ENCODE results near the gene PLBD2. TPM values are rescaled to one million over a fixed set of nuclear protein-coding genes. Genes with fewer than 3 reads are reported as not detected.

The PLBD2 gene
- total and polyA plus RNA-seq, 10 of the 15 experiments (the other 5 are each of a cell fraction or from before 2014, with no cell fraction given) = 1.4 to 16.6 (median 5.9) TPM

DNA sequence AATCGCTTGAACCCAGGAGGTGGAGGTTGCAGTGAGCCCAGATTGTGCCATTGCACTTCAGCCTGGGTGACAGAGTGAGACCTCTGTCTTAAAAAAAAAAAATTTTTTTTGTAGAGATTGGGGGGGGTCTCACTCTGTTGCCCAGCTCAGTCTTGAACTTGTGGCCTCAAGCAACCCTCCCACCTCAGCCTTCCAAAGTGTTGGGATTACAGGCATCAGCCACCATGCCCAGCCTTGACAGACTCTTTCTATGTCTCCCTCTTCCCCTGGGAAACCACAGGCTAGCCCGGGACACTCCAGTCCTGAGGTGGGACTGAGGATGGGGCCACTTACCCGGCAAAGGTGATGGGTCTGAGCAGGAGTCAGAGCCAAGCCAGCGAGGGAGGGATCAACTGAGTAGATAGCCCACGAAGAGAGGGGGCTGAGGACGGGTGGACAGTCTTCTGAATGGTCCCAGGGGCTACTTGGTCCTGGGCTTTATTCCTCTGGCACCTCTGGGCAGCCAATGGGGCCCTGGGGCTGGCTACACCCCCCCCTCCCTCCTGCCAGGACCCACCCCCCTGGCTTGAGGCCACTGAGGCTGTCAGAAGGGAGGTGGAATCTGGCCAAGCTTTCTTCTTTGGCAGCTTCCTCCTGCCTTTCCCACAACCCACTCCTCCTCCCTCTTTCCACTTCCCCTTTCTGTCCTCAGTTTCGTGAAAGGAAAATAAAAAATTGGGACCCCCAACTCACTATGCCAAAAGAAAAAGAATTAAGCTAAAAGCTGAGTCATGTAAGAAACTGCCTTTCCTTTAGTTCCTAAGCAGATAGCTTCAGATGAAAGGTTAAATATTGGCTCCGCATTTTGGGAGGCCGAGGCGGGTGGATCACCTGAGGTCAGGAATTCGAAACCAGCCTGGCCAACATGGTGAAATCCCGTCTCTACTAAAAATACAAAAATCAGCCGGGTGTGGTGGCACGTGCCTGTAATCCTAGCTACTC, 45.3 kb downstream of the PLBD2 start, which contains the start of gene SDS:
Gene SDS (minus strand): TSS at position 453 of the 981 bp plus-strand sequence. CDS start 4,179 bp downstream, outside the sequence.
- POLR2A ChIA-PET = no interaction called here
- Histone ChIP-seq H3K79me2 (ENCODE audit: control insufficient read depth, insufficient read depth, low read length) (no peaks in the 10 kb centered on the region), H3K27me3 (replicated peaks in 1 of 2; ENCODE audit: control insufficient read depth in 2 of 2, insufficient read depth in 2 of 2, low read length in 1 of 2) (no peaks in the 10 kb centered on the region), H3K4me2 (ENCODE audit: control insufficient read depth, insufficient read depth) (no peak within 1 kb of the TSS), H3K4me3 (no peak within 1 kb of the TSS), H4K20me1 (ENCODE audit: control insufficient read depth, insufficient read depth) (no peaks in the 10 kb centered on the region), H3K4me1 (ENCODE audit: control insufficient read depth, insufficient read depth, low read length) (peaks cover 10% of the 10 kb centered on the region; the same call in 1 of the 2 replicates), H3K9me3 (replicated peaks; ENCODE audit: control insufficient read depth, insufficient read depth, low read length) (no peaks in the 10 kb centered on the region), H2AFZ (ENCODE audit: control insufficient read depth, low read depth, low read length) (no peak within 1 kb of the TSS), H3K9ac (ENCODE audit: control insufficient read depth, insufficient read depth, low read length) (no peak within 1 kb of the TSS), H3K27ac (ENCODE audit: control insufficient read depth, insufficient read depth) (no peak within 1 kb of the TSS), H3K36me3 (ENCODE audit: control insufficient read depth in 2 of 2, insufficient read depth in 2 of 2, low read length in 1 of 2) (no peaks in the 10 kb centered on the region)
- no TSS peak for BruUV-seq (replicated peaks)
- SMC1A ChIA-PET (ENCODE audit: uncharacterized antibody, unreplicated experiment) = no interaction called here
- CTCF ChIA-PET = interaction anchor here (0.7 to 1.3 kb wide), 3 partner anchors 17 to 92 kb away, joined by 3 to 4 read pairs (median 3); no protein-coding TSS in a partner anchor
- in situ Hi-C loops (cut with MboI) (no loop called here), intact Hi-C loops (cut with micrococcal nuclease; ENCODE audit: unreplicated experiment) (no loop called here)
- RAD21 ChIA-PET (ENCODE audit: unreplicated experiment) = no interaction called here
- peak in 1 of 2 experiments; percentile 37; a peak in 1 of 4 replicates for TF ChIP-seq BHLHE40 (IDR thresholded peaks at IDR 0.05; ENCODE audit: borderline replicate concordance in 1 of 2, low read depth in 2 of 2, low read length in 1 of 2)
- TF ChIP-seq, protein P1, sequence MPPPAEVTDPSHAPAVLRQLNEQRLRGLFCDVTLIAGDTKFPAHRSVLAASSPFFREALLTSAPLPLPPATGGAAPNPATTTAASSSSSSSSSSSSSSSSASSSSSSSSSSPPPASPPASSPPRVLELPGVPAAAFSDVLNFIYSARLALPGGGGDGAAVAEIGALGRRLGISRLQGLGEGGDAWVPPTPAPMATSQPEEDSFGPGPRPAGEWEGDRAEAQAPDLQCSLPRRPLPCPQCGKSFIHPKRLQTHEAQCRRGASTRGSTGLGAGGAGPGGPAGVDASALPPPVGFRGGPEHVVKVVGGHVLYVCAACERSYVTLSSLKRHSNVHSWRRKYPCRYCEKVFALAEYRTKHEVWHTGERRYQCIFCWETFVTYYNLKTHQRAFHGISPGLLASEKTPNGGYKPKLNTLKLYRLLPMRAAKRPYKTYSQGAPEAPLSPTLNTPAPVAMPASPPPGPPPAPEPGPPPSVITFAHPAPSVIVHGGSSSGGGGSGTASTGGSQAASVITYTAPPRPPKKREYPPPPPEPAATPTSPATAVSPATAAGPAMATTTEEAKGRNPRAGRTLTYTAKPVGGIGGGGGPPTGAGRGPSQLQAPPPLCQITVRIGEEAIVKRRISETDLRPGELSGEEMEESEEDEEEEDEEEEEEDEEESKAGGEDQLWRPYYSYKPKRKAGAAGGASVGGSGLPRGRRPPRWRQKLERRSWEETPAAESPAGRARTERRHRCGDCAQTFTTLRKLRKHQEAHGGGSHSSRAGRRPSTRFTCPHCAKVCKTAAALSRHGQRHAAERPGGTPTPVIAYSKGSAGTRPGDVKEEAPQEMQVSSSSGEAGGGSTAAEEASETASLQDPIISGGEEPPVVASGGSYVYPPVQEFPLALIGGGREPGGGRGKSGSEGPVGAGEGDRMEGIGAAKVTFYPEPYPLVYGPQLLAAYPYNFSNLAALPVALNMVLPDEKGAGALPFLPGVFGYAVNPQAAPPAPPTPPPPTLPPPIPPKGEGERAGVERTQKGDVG (CRISPR knock-in tag; IDR thresholded peaks at IDR 0.05) = no peak
- TF ChIP-seq PAX8 (IDR thresholded peaks at IDR 0.05) = no peak
- peak; percentile 9; the same call in 1 of the 2 replicates for TF ChIP-seq SPI1 (IDR thresholded peaks at IDR 0.05; ENCODE audit: borderline replicate concordance, insufficient read depth, low read depth, low read length)
- ATAC-seq (no peak), FAIRE-seq (no peak), DNase-seq (ENCODE audit: low read depth, low spot score) (no peak)
- WGBS (ENCODE audit: insufficient coverage, insufficient replicate concordance, low lambda C conversion rate, missing lambda C conversion rate) = 35% methylated on average over 14 of the region's 14 CpGs

Data from GM12878 (cell line).